Skeletal muscle tissue (tissue), 4 donors: ENCODE results near the gene ABCA13. TPM values are rescaled to one million over a fixed set of nuclear protein-coding genes. Genes with fewer than 3 reads are reported as not detected.

Experiments used
- H3K27ac ChIP-seq: one replicate; pipeline ENCODE4 v1.7.0; 2013; ENCODE audit warnings: mild to moderate bottlenecking, low read depth, low read length, inconsistent platforms
- H3K27me3 ChIP-seq, 3 donors: one replicate each; pipeline ENCODE4 v1.7.0; 2013; ENCODE audit warnings: low read length in 3 of 3; ENCODE audit not compliant: control insufficient read depth in 3 of 3, insufficient read depth in 3 of 3
- H3K36me3 ChIP-seq, 3 donors: one replicate each; pipeline ENCODE4 v1.7.0; 2013; ENCODE audit warnings: low read length in 3 of 3; ENCODE audit not compliant: control insufficient read depth in 3 of 3, insufficient read depth in 3 of 3
- H3K4me1 ChIP-seq, 3 donors: one replicate each; pipeline ENCODE4 v1.7.0; 2013; ENCODE audit warnings: low read length in 3 of 3, mild to moderate bottlenecking in 3 of 3; ENCODE audit not compliant: control insufficient read depth in 3 of 3, insufficient read depth in 3 of 3
- H3K4me3 ChIP-seq, 3 donors: one replicate each; pipeline ENCODE4 v1.7.0; 2013; ENCODE audit warnings: low read length in 3 of 3
- H3K9ac ChIP-seq, 3 donors: one replicate each; pipeline ENCODE4 v1.7.0; 2013; ENCODE audit warnings: low read length in 3 of 3, mild to moderate bottlenecking in 3 of 3, moderate library complexity in 2 of 3, low read depth in 1 of 3
- H3K9me3 ChIP-seq, 3 donors: one replicate each; pipeline ENCODE4 v1.7.0; 2013; ENCODE audit warnings: low read length in 3 of 3; ENCODE audit not compliant: control insufficient read depth in 3 of 3
- total RNA-seq: library from RNA; depleted of rRNA; stranded (reverse); fragments of >200 nt; gene quantifications from one replicate; pipeline ENCODE4 v1.2.3, GENCODE V29; 2014
- donor health status: Osteomylitis.

The ABCA13 gene
- total RNA-seq, 1 donor from 2014 or later: 0.52 TPM

DNA sequence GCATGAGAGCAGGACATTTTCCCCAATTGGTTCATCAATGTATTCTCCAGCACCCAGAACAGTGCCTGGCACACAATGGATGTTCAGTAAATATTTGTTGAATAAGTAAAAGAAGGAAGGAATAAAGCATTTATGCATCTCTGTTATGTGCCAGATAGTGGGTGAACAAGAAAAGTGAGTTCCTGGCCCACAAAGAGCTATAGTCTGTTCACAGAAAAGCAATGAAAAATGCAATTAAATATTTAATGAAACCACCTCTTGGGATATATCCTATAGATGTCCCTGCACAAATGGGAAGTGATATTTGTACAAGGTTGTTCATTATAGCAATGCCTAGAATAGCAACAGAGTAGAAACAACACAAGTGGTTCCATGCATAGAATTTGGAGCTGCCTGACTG, 2.1 kb downstream of the ABCA13 start:
- no peaks in the 10 kb centered on the region for H3K27me3 ChIP-seq
- no peaks in the 10 kb centered on the region for H3K36me3 ChIP-seq
- no peaks in the 10 kb centered on the region for H3K9me3 ChIP-seq
- H3K27ac ChIP-seq: no peak overlapping the region
- no peaks in the 10 kb centered on the region for H3K4me1 ChIP-seq
- no peak overlapping the region for H3K9ac ChIP-seq
- H3K4me3 ChIP-seq: no peak overlapping the region

DNA sequence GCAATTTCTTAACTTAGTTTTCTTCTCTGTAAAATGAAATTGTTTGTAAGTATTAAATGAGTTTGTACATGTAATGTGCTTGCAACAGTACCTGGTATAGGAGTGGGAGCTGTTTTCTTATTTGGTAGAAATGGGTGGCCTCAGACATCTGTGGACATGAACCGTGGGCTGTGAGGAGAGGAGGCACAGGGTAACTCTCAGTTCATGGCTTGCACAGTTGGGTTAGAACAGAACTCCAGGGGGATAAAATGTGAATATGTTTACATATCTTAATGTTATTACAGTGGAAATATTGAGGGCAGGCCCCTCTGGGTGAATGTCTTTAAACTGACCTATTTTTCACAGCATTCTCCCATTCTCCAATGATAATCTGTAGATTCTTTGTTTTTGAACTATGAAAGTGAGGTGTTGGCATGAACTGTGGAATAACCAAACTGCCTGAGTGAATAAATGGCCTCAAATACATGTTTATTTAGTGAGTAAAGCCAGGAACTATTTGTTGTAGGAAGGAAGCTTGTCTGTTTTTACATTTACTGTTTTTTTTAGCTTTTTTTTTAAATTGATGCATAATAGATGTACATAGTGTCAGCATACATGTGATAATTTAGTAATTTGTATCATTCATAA, 2.6 kb downstream of the ABCA13 start:
- H3K4me3 ChIP-seq: no peak overlapping the region
- H3K36me3 ChIP-seq: no peaks in the 10 kb centered on the region
- H3K9me3 ChIP-seq: no peaks in the 10 kb centered on the region
- H3K9ac ChIP-seq: no peak overlapping the region
- no peak overlapping the region for H3K27ac ChIP-seq
- H3K4me1 ChIP-seq: no peaks in the 10 kb centered on the region
- no peaks in the 10 kb centered on the region for H3K27me3 ChIP-seq

DNA sequence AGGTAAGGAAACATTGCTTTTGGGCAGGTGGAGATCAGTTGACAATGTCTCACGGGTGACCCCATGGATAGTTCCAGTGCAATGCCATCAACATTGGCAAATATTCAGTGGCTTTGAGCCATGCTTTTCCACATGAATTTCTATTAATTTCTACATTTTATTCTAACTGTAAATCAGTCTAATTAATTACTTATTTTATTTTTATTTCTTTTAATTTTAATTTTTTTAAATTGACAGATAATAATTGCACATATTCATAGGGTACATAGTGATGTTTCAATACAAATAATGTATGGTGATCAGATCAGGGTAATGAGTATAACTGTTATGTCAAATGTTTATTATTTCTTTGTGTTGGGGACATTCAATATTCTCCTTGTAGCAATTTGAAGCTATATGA, 3.8 kb downstream of the ABCA13 start:
- Histone ChIP-seq H3K4me1 (no peaks in the 10 kb centered on the region), H3K9me3 (no peaks in the 10 kb centered on the region), H3K27me3 (no peaks in the 10 kb centered on the region), H3K27ac (no peak overlapping the region), H3K4me3 (no peak overlapping the region), H3K36me3 (no peaks in the 10 kb centered on the region), H3K9ac (no peak overlapping the region)

DNA sequence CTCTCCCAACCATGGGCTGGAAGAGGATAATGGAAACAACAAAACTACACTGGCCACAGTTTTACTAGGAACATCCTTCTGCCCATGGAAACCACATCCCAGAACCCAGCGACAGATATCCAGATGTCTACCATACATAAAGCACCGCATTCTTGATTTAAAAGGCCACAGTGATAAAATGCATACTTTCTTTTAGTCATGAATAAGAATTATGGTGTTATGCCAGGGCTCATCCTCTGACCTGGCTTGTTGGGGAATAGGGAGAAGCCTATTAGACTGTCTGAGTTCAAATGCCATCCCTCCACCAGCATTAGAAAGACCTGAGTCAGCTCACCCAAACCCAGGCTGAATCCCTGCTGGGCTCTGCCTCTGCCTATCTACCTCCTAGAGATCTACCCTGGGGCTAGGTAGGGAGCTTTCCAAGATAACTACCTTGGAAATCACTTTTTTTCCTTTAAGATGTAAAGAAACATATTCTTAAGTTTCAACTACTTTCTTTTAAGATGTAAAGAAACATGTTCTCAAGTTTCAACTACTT, 5.2 kb downstream of the ABCA13 start:
- Histone ChIP-seq H3K9me3 (no peaks in the 10 kb centered on the region), H3K27ac (no peak overlapping the region), H3K4me3 (no peak overlapping the region), H3K36me3 (no peaks in the 10 kb centered on the region), H3K27me3 (no peaks in the 10 kb centered on the region), H3K9ac (no peak overlapping the region), H3K4me1 (no peaks in the 10 kb centered on the region)

DNA sequence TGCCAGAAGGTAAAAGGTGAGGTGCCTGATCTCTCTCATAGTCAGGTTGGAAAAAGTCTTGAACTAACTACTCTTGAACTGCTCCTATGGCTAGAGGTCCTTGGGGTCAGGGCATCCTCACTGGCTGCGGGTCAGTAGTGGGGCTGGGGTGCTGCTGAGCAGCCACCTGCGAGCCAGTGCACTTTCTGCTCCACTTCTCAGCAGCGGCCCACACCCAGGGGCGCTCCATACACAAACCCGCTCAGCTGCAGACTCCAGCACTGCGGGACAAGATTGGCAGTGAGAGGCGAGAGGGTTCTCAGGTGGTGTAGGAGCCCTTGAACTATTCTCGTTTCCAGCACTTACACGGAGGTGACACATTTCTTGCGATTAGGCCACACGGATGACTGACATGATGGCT, 6.0 kb downstream of the ABCA13 start:
- no peak overlapping the region for H3K9ac ChIP-seq
- no peak overlapping the region for H3K4me3 ChIP-seq
- H3K27me3 ChIP-seq: no peaks in the 10 kb centered on the region
- H3K9me3 ChIP-seq: no peaks in the 10 kb centered on the region
- H3K36me3 ChIP-seq: no peaks in the 10 kb centered on the region
- no peaks in the 10 kb centered on the region for H3K4me1 ChIP-seq
- no peak overlapping the region for H3K27ac ChIP-seq

DNA sequence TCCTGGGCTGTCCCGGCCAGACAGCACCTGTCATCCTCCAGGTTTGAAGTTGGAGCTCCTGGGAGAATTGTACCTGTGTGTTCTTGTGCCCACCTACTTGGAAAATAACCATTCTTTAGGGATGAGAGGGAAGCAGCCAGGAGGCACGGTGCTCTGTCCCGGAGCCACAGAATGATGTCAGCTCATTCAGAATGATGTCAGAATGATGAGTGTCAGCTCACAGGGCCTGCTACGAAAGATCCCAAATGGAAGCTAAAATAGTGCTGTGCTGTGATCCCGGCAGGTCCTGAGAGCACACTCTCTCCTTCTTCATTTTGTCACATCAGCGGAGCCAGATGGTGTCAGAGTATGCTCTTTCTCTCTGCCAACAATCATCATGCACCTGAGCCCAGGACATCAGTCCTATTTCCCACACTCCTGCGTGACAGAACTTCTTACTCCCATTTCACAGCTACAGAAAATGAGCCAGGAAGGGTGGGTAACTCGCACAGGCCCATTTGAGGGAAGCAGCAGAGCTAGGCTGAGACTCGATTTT, 8.3 kb downstream of the ABCA13 start:
- Histone ChIP-seq H3K27me3 (no peaks in the 10 kb centered on the region), H3K27ac (no peak overlapping the region), H3K9me3 (no peaks in the 10 kb centered on the region), H3K4me1 (no peaks in the 10 kb centered on the region), H3K36me3 (no peaks in the 10 kb centered on the region), H3K4me3 (no peak overlapping the region), H3K9ac (no peak overlapping the region)

DNA sequence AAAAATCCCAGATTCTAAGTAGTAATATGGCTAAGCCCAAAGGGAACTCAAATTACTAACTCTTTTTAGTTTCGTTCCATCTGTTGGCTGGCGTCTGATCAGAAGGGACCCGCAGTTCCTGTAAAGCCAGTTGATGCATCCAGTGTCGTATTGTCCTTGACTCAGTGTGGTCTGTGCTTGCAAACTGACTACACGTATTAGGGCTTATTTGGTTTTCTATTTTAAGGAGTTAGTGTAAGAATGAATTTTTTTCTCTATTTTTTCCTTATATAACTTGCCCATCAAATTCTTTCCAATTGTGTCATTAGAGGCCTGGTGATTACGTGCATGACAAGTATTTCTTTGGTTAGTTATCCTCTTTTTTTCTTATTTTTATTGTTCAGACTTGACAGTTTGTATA, 9.7 kb downstream of the ABCA13 start:
- Histone ChIP-seq H3K36me3 (no peaks in the 10 kb centered on the region), H3K27ac (no peak overlapping the region), H3K4me1 (no peaks in the 10 kb centered on the region), H3K9me3 (no peaks in the 10 kb centered on the region), H3K27me3 (no peaks in the 10 kb centered on the region), H3K9ac (no peak overlapping the region), H3K4me3 (no peak overlapping the region)

DNA sequence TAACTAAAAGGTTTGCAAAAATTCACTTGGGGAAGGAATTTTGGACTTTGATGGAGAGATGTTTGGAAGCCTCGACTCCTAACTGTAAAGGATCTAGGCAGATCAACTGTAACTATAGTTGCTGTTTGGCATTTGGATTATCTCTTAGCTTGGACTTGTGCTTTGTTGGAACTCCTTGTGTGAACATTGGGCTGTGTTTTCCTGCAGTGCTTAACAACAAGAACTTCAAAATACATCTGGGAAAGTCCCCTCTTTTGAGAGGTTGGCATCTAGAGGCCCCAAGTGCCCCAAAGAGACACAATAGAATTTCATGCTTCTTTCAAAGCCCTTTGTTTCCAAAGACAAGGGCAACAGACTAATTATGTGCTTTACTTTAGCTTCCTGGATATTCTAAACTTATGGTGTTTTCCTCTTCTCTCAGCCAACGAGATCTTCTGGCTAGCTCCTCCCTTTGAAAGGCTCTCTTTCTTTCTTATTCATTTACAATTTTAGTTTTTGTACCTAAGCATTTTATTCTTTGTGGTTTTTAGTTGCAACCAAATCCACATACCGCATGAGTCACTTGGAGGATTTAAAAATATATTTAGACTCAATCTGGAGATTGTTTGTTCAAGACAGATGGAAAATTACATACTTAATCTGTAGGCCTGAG, 11.6 kb downstream of the ABCA13 start:
- H3K27ac ChIP-seq: no peak overlapping the region
- H3K4me3 ChIP-seq: no peak overlapping the region
- H3K4me1 ChIP-seq: no peaks in the 10 kb centered on the region
- no peak overlapping the region for H3K9ac ChIP-seq
- no peaks in the 10 kb centered on the region for H3K9me3 ChIP-seq
- H3K27me3 ChIP-seq: no peaks in the 10 kb centered on the region
- H3K36me3 ChIP-seq: no peaks in the 10 kb centered on the region

DNA sequence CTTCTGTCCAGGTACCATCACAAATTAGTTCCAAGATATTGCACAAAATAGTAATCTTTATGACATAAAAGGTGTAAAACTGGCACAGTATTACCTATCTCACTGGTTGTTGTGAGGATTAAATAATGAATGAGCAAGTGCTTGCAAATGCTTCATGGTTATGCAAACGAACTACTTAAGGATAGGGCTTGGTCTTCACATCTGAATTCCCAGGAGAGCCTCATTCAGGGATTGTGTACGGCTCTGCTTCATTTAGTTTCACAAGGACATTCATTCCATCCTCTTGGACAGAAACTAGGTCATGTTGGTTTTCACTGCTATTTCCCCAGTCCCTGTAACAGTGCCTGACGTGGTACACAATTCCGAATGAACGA, 12.1 kb downstream of the ABCA13 start:
- Histone ChIP-seq H3K27ac (no peak overlapping the region), H3K27me3 (no peaks in the 10 kb centered on the region), H3K4me3 (no peak overlapping the region), H3K36me3 (no peaks in the 10 kb centered on the region), H3K9ac (no peak overlapping the region), H3K9me3 (no peaks in the 10 kb centered on the region), H3K4me1 (no peaks in the 10 kb centered on the region)

DNA sequence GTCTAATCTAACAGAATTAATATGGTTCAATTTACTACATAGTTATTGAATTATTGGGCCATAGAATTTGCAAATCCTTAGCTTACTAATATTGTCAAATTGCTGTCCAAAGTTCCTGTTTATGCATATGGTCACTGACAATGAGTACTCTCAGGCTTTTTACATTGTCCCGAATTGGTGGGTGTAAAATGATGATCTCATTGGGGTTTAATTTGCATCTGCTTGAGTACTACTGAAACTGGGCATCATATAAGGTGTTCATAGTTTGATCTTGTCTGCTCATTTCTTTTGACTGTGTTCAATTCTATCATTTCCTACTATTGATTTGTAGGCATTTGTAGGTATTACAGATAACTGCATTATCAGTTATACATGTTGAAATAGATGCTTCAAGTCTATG, 12.7 kb downstream of the ABCA13 start:
- H3K9ac ChIP-seq: no peak overlapping the region
- no peaks in the 10 kb centered on the region for H3K36me3 ChIP-seq
- no peak overlapping the region for H3K4me3 ChIP-seq
- H3K27me3 ChIP-seq: no peaks in the 10 kb centered on the region
- H3K4me1 ChIP-seq: no peaks in the 10 kb centered on the region
- H3K27ac ChIP-seq: no peak overlapping the region
- no peaks in the 10 kb centered on the region for H3K9me3 ChIP-seq
